Type B pancreatic cell (in vitro differentiated cells): Measurements from ENCODE around the gene AGTPBP1. TPM values are rescaled to one million over a fixed set of nuclear protein-coding genes. Genes with fewer than 3 reads are reported as not detected.
"Not testable (repeated sequence)": the region's sequence is repeated elsewhere in the genome, so short reads cannot be mapped to it uniquely, and the experiment has no call there.

ENCODE experiments used
- DNase-seq: peaks from one replicate; pipeline ENCODE4 v3.0.0; 2021; ENCODE audit warnings: mixed read lengths; ENCODE audit not compliant: unreplicated experiment; ENCODE audit errors: extremely low spot score
- H3K27ac Mint-ChIP-seq: 2 replicates; pipeline ENCODE4 v1.8.0; 2021; ENCODE audit warnings: mild to moderate bottlenecking, mixed read lengths
- H3K27me3 Mint-ChIP-seq: 2 replicates; pipeline ENCODE4 v1.8.0; 2021; ENCODE audit warnings: mixed read lengths
- H3K36me3 Mint-ChIP-seq: 2 replicates; pipeline ENCODE4 v1.8.0; 2021; ENCODE audit warnings: mixed read lengths
- H3K4me1 Mint-ChIP-seq: one replicate; pipeline ENCODE4 v1.8.0; 2021; ENCODE audit warnings: mixed read lengths; ENCODE audit not compliant: unreplicated experiment
- H3K4me3 Mint-ChIP-seq: 2 replicates; pipeline ENCODE4 v1.8.0; 2021; ENCODE audit warnings: mild to moderate bottlenecking, mixed read lengths
- H3K9me3 Mint-ChIP-seq: 2 replicates; pipeline ENCODE4 v1.8.0; 2021; ENCODE audit warnings: mixed read lengths
- CTCF ChIP-seq: fragments of 200-600 bp; sonication (generic); conservative IDR thresholded peaks from 2 replicates; pipeline ENCODE4 v1.5.0; 2021; ENCODE audit warnings: antibody characterized with exemption, mild to moderate bottlenecking
- total RNA-seq: library from RNA; stranded (reverse); gene quantifications from 2 replicates; pipeline ENCODE4 v1.2.1, GENCODE V29; 2021; ENCODE audit warnings: low replicate concordance

Gene AGTPBP1
- total RNA-seq, 1 donor from 2014 or later, result 35.6 TPM

GRCh38 chr9:85577353-85577952 lies 164.3 kb downstream of the AGTPBP1 start:
- DNase-seq, result no peak
- TF ChIP-seq CTCF, result no peak
- H3K27ac Mint-ChIP-seq, result no peak overlapping the region
- H3K27me3 Mint-ChIP-seq, result no peaks in the 10 kb centered on the region
- no peak overlapping the region for H3K4me3 Mint-ChIP-seq
- H3K36me3 Mint-ChIP-seq, result peaks cover 7% of the 10 kb centered on the region
- peaks cover 5% of the 10 kb centered on the region for H3K4me1 Mint-ChIP-seq
- no peaks in the 10 kb centered on the region for H3K9me3 Mint-ChIP-seq

- no peaks in the 10 kb centered on the region for H3K27me3 Mint-ChIP-seq
- TF ChIP-seq CTCF, result no peak
Measured at GRCh38 chr9:85575868-85576267, 165.9 kb downstream of the AGTPBP1 start.

GRCh38 chr9:85573546-85573945 lies 168.2 kb downstream of the AGTPBP1 start:
- not testable (repeated sequence) for H3K27ac Mint-ChIP-seq, DNase-seq, H3K9me3 Mint-ChIP-seq, H3K27me3 Mint-ChIP-seq, H3K4me3 Mint-ChIP-seq, H3K4me1 Mint-ChIP-seq
- H3K36me3 Mint-ChIP-seq, result peaks cover 10% of the 10 kb centered on the region

More at GRCh38 chr9:85575868-85576267, 165.9 kb downstream of the AGTPBP1 start:
- H3K4me1 Mint-ChIP-seq, result peaks cover 5% of the 10 kb centered on the region
- no peaks in the 10 kb centered on the region for H3K9me3 Mint-ChIP-seq
- H3K36me3 Mint-ChIP-seq, result peaks cover 10% of the 10 kb centered on the region
- H3K27ac Mint-ChIP-seq, result no peak overlapping the region
- DNase-seq, result no peak
- H3K4me3 Mint-ChIP-seq, result no peak overlapping the region

GRCh38 chr9:85572917-85573316 lies 168.8 kb downstream of the AGTPBP1 start:
- DNase-seq, H3K27me3 Mint-ChIP-seq, H3K4me1 Mint-ChIP-seq, H3K4me3 Mint-ChIP-seq, H3K27ac Mint-ChIP-seq, H3K9me3 Mint-ChIP-seq: not testable (repeated sequence)
- H3K36me3 Mint-ChIP-seq, result peaks cover 10% of the 10 kb centered on the region

GRCh38 chr9:85569988-85570387 lies 171.8 kb downstream of the AGTPBP1 start:
- DNase-seq, result no peak
- Mint-ChIP-seq H3K27ac (no peak overlapping the region), H3K36me3 (peaks cover 21% of the 10 kb centered on the region), H3K9me3 (no peaks in the 10 kb centered on the region), H3K4me3 (no peak overlapping the region), H3K4me1 (no peaks in the 10 kb centered on the region), H3K27me3 (no peaks in the 10 kb centered on the region)
- TF ChIP-seq CTCF, result no peak

GRCh38 chr9:85559526-85559925 lies 182.2 kb downstream of the AGTPBP1 start:
- Mint-ChIP-seq H3K27me3 (no peaks in the 10 kb centered on the region), H3K4me3 (no peak overlapping the region), H3K36me3 (peaks cover 8% of the 10 kb centered on the region), H3K4me1 (no peaks in the 10 kb centered on the region), H3K9me3 (no peaks in the 10 kb centered on the region), H3K27ac (no peak overlapping the region)
- no peak for TF ChIP-seq CTCF
- no peak for DNase-seq

- Mint-ChIP-seq H3K4me1 (no peaks in the 10 kb centered on the region), H3K27me3 (no peaks in the 10 kb centered on the region), H3K36me3 (peaks cover 4% of the 10 kb centered on the region), H3K27ac (no peak overlapping the region), H3K4me3 (no peak overlapping the region), H3K9me3 (no peaks in the 10 kb centered on the region)
- TF ChIP-seq CTCF, result no peak
- DNase-seq, result no peak
Measured at GRCh38 chr9:85554349-85554748, 187.4 kb downstream of the AGTPBP1 start.
